Measurements from ENCODE around the gene ERP44.
"Not testable (repeated sequence)": the region's sequence is repeated elsewhere in the genome, so short reads cannot be mapped to it uniquely, and the experiment has no call there.

ERP44 gene

DNA sequence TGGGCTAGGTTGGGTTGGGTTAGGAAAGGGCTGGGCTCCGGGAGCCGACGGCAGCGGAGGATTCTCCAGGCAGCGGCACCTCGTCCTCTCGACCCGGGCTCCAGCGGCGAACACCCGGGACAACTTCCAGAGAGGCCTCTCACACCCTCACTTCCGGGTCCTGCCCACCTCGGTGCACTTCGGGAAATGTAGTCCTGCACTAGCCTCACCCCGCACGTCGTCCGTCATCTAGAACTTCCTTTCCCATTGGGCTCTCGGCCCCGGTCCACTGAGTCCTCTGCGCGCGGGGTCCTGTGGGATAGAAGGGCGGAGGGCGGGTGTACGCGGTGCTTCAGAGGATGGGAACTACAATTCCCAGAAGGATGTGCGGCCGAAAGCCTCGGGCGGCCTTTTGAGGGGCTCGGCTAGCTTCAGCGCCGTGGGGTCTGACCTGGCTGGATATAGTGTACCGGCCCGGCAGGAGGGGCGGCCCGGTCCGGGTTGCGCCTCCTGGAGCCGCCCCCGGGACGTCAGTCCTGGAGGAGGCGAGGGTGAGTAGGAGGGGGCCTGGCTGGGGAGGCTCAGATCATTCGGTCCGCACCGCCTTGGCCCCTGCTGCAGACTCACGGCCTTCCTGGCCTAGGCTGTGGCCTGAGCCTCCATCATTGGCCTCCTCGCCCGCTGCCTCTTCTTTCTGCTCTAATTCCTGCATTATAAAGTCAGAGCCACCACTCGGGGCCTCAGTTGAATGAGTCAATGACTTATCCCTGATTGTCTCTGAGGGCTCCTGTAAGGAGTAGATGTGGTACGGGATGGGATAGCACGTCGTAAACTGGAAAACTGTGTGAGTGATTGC, at the start of gene ERP44, which contains the start of gene INVS:
Gene ERP44, minus strand, starts transcription at position 114 of the 835 bp plus-strand sequence. CDS start 160 bp downstream, outside the sequence.
Gene INVS, plus strand, starts transcription at position 357 of the 835 bp plus-strand sequence. CDS start 5,279 bp downstream, outside the sequence.
- no peak for TF ChIP-seq CTCF (IDR thresholded peaks at IDR 0.05)
- no peaks in the 10 kb centered on the region for H3K27me3 ChIP-seq
- peak within 1 kb of the TSS; percentile 87 to 88 for H3K27ac ChIP-seq
- H3K36me3 ChIP-seq, result peaks cover 2 to 15% (median 13%) of the 10 kb centered on the region in 3 donors
- DNase-seq, result peak; percentile 99 to 100
- intact Hi-C loops (cut with DNase I; ENCODE audit: low total_unique reads), result no loop called here
- H3K4me3 ChIP-seq, result peak within 1 kb of the TSS; percentile 76 to 89
- peaks cover 0 to 39% (median 13%) of the 10 kb centered on the region in 4 donors for H3K4me1 ChIP-seq
- H3K9me3 ChIP-seq, result no peaks in the 10 kb centered on the region

GRCh38 chr9:100145976-100146375, 47.2 kb upstream of the ERP44 start:
- H3K27ac ChIP-seq; H3K27me3 ChIP-seq; intact Hi-C loops (cut with DNase I; ENCODE audit: low total_unique reads); DNase-seq; H3K4me3 ChIP-seq; H3K9me3 ChIP-seq; H3K4me1 ChIP-seq; H3K36me3 ChIP-seq: not testable (repeated sequence)

DNA sequence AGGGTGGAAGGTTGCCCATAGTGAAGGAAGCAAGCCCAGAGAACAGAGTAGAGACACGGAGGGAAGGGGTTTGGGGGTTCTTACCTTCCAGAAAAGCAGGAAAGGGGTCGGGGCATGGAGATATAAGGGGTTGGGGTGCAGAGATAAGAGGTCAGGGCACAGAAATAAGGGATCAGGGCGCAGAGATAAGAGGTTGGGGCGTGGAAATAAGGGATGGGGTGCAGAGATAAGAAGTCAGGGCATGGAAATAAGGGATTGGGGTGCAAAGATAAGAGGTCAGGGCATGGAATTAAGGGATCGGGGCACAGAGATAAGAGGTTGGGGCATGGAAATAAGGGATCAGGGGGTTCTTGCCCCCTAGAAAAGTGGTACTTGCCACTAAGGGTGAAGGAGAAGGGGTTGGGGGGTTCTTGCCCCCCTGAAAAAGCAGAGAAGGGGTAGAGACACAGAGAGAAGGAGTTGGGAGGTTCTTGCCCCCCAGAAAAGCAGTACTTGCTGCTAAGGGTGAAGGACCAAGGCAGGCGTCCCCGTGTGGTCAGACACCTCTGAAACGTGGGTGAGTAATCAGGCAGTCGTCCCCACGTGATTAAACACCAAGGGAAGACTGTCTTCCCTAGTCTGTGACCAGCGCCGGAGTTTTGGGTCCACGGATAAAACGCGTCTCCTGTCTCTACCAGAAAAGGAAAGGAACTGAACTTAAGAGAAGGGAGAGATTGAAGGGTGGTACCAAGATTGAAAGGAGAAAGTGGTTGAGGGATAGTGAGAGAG, 46.6 kb upstream of the ERP44 start:
- H3K4me1 ChIP-seq; H3K27ac ChIP-seq; DNase-seq; H3K36me3 ChIP-seq; intact Hi-C loops (cut with DNase I; ENCODE audit: low total_unique reads); H3K4me3 ChIP-seq; H3K27me3 ChIP-seq; H3K9me3 ChIP-seq: not testable (repeated sequence)

DNA sequence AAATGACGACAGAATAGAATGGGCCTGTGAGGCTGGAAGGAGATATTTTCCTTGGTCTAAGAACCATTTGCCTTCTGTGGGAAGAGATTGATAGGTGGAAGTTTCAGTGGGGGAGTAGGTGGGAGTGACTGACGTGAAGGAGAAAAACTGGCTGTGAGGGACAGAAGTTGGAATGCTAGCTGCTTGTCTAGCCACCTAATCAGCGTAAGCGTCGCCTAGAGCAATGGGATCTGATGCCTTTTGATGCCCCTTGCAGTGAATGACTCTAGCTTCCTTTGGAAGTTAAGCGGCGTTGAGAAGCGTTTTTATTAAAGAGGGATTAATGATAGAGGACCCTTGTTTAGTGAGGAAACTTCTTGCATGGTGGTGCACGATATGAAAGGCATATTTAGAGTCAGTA, 43.1 kb upstream of the ERP44 start:
- H3K4me1 ChIP-seq; H3K27me3 ChIP-seq; H3K9me3 ChIP-seq; H3K36me3 ChIP-seq; DNase-seq; H3K4me3 ChIP-seq; intact Hi-C loops (cut with DNase I; ENCODE audit: low total_unique reads); H3K27ac ChIP-seq: not testable (repeated sequence)

DNA sequence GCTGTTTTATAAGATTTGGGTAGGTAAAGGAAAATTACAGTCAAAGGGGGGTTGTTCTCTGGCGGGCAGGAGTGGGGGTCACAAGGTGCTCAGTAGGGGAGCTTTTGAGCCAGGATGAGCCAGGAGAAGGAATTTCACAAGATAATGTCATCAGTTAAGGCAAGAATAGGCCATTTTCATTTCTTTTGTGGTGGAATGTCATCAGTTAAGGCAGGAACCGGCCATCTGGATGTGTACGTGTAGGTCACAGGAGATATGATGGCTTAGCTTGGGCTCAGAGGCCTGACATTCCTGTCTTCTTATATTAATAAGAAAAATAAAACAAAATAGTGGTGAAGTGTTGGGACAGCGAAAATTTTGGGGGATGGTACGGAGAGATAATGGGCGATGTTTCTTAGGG, 41.5 kb upstream of the ERP44 start:
- H3K4me3 ChIP-seq; H3K9me3 ChIP-seq; H3K27me3 ChIP-seq; H3K4me1 ChIP-seq; H3K27ac ChIP-seq; H3K36me3 ChIP-seq; intact Hi-C loops (cut with DNase I; ENCODE audit: low total_unique reads); DNase-seq: not testable (repeated sequence)

GRCh38 chr9:100136799-100137198, 38.0 kb upstream of the ERP44 start:
- H3K36me3 ChIP-seq, result peaks cover 0 to 10% (median 5%) of the 10 kb centered on the region in 3 donors
- H3K27ac ChIP-seq; H3K9me3 ChIP-seq; intact Hi-C loops (cut with DNase I; ENCODE audit: low total_unique reads); H3K27me3 ChIP-seq; DNase-seq; H3K4me1 ChIP-seq; H3K4me3 ChIP-seq: not testable (repeated sequence)

DNA sequence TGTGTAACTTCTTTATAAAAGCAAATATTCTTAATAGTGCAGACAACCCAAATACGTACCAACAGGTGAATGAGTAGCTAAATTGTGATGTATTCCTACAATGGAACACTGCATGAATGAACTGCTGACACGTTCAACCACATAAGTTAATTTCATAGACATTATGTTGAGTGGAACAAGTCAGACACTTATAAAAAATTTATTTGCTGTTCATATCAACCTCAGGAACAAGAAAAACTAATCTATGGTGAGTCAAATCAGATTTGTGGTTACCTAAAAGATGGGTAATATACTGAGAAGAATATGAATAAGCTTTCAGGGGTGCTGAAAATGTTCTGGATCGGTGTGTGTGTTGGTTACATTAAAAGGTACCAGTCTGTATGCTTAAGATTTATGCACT, 35.9 kb upstream of the ERP44 start:
- Histone ChIP-seq H3K27me3 (no peaks in the 10 kb centered on the region), H3K27ac (no peak overlapping the region), H3K9me3 (no peaks in the 10 kb centered on the region), H3K36me3 (peaks cover 0 to 10% (median 5%) of the 10 kb centered on the region in 3 donors), H3K4me3 (no peak overlapping the region), H3K4me1 (no peaks in the 10 kb centered on the region)
- intact Hi-C loops (cut with DNase I; ENCODE audit: low total_unique reads), result no loop called here
- DNase-seq, result no peak
- no peak for TF ChIP-seq CTCF (IDR thresholded peaks at IDR 0.05)

GRCh38 chr9:100131875-100132430, 33.2 kb upstream of the ERP44 start:
- no peaks in the 10 kb centered on the region for H3K4me1 ChIP-seq
- H3K4me3 ChIP-seq, result no peak overlapping the region
- intact Hi-C loops (cut with DNase I; ENCODE audit: low total_unique reads), result no loop called here
- no peaks in the 10 kb centered on the region for H3K27me3 ChIP-seq
- H3K36me3 ChIP-seq, result peaks cover 5 to 10% (median 5%) of the 10 kb centered on the region in 3 donors
- H3K9me3 ChIP-seq, result no peaks in the 10 kb centered on the region
- no peak overlapping the region for H3K27ac ChIP-seq
- no peak for TF ChIP-seq CTCF (IDR thresholded peaks at IDR 0.05)
- no peak for DNase-seq

All from tibial artery (tissue), 4 donors.